K562 (cell line): ENCODE results near the gene NELFA. TPM values are rescaled to one million over a fixed set of nuclear protein-coding genes. Genes with fewer than 3 reads are reported as not detected.
A peak's percentile ranks its signal among the peaks of the same experiment; 100 is the strongest.
"Not testable (repeated sequence)": the region's sequence is repeated elsewhere in the genome, so short reads cannot be mapped to it uniquely, and the experiment has no call there.

Source experiments
- BRD9 ChIP-seq: fragments of 450-650 bp; IDR thresholded peaks from 2 replicates; pipeline ENCODE4 v1.6.1; 2018; ENCODE audit warnings: low read depth; ENCODE audit not compliant: partially characterized antibody
- CBFA2T2 ChIP-seq: fragments of 450-650 bp; conservative IDR thresholded peaks from 2 replicates; pipeline ENCODE4 v1.6.1; 2017; ENCODE audit warnings: mild to moderate bottlenecking
- CBFA2T3 ChIP-seq: fragments of 450-650 bp; IDR thresholded peaks from 2 replicates; pipeline ENCODE4 v1.6.1; 2017
- LCOR ChIP-seq: sonication (generic); formaldehyde crosslinking; IDR thresholded peaks from 2 replicates; pipeline ENCODE4 v1.8.0; 2022; ENCODE audit warnings: mild to moderate bottlenecking, missing genetic modification reagents
- NR4A1 ChIP-seq, 2 experiments: fragments of 250-450 bp in 1 of 2; fragments of 450-650 bp in 1 of 2; sonication (Bioruptor Pico) in 1 of 2; IDR thresholded peaks; 2 replicates each; pipeline versions ENCODE4 v1.4.0 to v1.6.1; 2016 to 2020; ENCODE audit warnings: mild to moderate bottlenecking in 2 of 2, missing compliant biosample characterization in 1 of 2, missing genetic modification characterization in 1 of 2, moderate library complexity in 1 of 2
- RAD21 ChIP-seq, 2 experiments: fragments of 250-450 bp in 1 of 2; fragments of 450-650 bp in 1 of 2; sonication (Bioruptor Pico) in 1 of 2; formaldehyde crosslinking in 1 of 2; IDR thresholded peaks in 1 of 2; conservative IDR thresholded peaks in 1 of 2; 2 replicates each; pipeline versions ENCODE4 v1.4.0 to v1.8.0; 2020 to 2022; ENCODE audit warnings: mild to moderate bottlenecking in 2 of 2, moderate library complexity in 1 of 2
- ZNF766 ChIP-seq: fragments of 200-800 bp; sonication (Bioruptor generic); conservative IDR thresholded peaks from 2 replicates; pipeline ENCODE4 v1.6.1; 2016; ENCODE audit warnings: missing genetic modification characterization, missing compliant biosample characterization
- polyA plus RNA-seq, 8 experiments: library from polyadenylated mRNA; depleted of rRNA in 4 of 8; stranded (reverse) in 5 of 8; unstranded in 3 of 8; fragments of >200 nt; fragmentation: Nextera tagmentation in 2 of 8; fragmentation: Illumina TruSeq in 1 of 8; extraction: Ambion mirVana in 2 of 8; extraction: Trizol in 1 of 8; gene quantifications; 2 replicates each; pipeline versions ENCODE4 v1.2.1 to v1.2.3, GENCODE V29; 2011 to 2014; ENCODE audit warnings: inconsistent platforms in 1 of 8, missing spikeins in 1 of 8
- total RNA-seq, 7 experiments: library from RNA; depleted of rRNA in 6 of 7; stranded (reverse); fragments of >200 nt in 6 of 7; fragmentation: Illumina TruSeq in 2 of 7; extraction: Trizol in 2 of 7; gene quantifications; 2 replicates each; pipeline versions ENCODE4 v1.2.1 to v1.2.3, GENCODE V29; 2011 to 2021; ENCODE audit warnings: low replicate concordance in 1 of 7
- TF ChIP-seq, protein P1 (sequence below): sonication (generic); formaldehyde crosslinking; IDR thresholded peaks from 2 replicates; pipeline ENCODE4 v1.8.0; 2023; ENCODE audit warnings: mild to moderate bottlenecking, missing genetic modification reagents
- TF ChIP-seq, protein P2 (sequence below): fragments of 450-650 bp; IDR thresholded peaks from 2 replicates; pipeline ENCODE4 v1.6.1; 2018; ENCODE audit not compliant: partially characterized antibody
- TF ChIP-seq, protein P3 (sequence below): sonication (generic); formaldehyde crosslinking; IDR thresholded peaks from 2 replicates; pipeline ENCODE4 v1.8.0; 2022; ENCODE audit warnings: missing genetic modification reagents, mild to moderate bottlenecking, moderate library complexity, borderline replicate concordance
- TF ChIP-seq, protein P4 (sequence below): sonication (generic); formaldehyde crosslinking; IDR thresholded peaks from 2 replicates; pipeline ENCODE4 v1.9.0; 2022; ENCODE audit warnings: mild to moderate bottlenecking, missing genetic modification reagents
- TF ChIP-seq, protein P5 (sequence below): fragments of 450-650 bp; IDR thresholded peaks from 2 replicates; pipeline ENCODE4 v1.6.1; 2017; ENCODE audit warnings: antibody characterized with exemption, mild to moderate bottlenecking

NELFA gene
- total and polyA plus RNA-seq, 9 of the 15 experiments (the other 6 are each of a cell fraction or from before 2014, with no cell fraction given), result 0.76 to 59.6 (median 14.8) TPM

DNA sequence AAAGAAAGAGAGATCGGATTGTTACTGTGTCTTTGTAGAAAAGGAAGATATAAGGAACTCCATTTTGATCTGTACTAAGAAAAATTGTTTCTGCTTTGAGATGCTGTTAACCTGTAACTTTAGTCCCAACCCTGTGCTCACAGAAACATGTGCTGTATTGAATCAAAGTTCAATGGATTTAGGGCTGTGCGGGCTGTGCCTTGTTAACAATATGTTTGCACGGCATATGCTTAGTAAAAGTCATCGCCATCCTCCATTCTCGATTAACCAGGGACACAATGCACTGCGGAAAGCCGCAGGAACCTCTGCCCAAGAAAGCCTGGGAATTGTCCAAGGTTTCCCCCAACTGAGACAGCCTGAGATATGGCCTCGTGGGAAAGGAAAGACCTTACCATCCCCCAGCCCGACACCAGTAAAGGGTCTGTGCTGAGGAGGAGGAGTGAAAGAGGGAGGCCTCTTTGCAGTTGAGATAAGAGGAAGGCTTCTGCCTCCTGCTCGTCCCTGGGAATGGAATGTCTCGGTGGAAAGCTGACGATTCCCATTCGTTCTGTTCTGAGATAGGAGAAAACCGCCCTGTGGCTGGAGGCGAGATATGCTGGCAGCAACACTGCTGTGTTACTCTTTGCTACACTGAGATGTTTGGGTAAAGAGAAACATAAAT is 12.7 kb upstream of the NELFA start (continued):
- TF ChIP-seq, protein P1, sequence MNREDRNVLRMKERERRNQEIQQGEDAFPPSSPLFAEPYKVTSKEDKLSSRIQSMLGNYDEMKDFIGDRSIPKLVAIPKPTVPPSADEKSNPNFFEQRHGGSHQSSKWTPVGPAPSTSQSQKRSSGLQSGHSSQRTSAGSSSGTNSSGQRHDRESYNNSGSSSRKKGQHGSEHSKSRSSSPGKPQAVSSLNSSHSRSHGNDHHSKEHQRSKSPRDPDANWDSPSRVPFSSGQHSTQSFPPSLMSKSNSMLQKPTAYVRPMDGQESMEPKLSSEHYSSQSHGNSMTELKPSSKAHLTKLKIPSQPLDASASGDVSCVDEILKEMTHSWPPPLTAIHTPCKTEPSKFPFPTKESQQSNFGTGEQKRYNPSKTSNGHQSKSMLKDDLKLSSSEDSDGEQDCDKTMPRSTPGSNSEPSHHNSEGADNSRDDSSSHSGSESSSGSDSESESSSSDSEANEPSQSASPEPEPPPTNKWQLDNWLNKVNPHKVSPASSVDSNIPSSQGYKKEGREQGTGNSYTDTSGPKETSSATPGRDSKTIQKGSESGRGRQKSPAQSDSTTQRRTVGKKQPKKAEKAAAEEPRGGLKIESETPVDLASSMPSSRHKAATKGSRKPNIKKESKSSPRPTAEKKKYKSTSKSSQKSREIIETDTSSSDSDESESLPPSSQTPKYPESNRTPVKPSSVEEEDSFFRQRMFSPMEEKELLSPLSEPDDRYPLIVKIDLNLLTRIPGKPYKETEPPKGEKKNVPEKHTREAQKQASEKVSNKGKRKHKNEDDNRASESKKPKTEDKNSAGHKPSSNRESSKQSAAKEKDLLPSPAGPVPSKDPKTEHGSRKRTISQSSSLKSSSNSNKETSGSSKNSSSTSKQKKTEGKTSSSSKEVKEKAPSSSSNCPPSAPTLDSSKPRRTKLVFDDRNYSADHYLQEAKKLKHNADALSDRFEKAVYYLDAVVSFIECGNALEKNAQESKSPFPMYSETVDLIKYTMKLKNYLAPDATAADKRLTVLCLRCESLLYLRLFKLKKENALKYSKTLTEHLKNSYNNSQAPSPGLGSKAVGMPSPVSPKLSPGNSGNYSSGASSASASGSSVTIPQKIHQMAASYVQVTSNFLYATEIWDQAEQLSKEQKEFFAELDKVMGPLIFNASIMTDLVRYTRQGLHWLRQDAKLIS (CRISPR knock-in tag), result peak; percentile 51; the same call in 1 of the 2 replicates
- TF ChIP-seq, protein P2, sequence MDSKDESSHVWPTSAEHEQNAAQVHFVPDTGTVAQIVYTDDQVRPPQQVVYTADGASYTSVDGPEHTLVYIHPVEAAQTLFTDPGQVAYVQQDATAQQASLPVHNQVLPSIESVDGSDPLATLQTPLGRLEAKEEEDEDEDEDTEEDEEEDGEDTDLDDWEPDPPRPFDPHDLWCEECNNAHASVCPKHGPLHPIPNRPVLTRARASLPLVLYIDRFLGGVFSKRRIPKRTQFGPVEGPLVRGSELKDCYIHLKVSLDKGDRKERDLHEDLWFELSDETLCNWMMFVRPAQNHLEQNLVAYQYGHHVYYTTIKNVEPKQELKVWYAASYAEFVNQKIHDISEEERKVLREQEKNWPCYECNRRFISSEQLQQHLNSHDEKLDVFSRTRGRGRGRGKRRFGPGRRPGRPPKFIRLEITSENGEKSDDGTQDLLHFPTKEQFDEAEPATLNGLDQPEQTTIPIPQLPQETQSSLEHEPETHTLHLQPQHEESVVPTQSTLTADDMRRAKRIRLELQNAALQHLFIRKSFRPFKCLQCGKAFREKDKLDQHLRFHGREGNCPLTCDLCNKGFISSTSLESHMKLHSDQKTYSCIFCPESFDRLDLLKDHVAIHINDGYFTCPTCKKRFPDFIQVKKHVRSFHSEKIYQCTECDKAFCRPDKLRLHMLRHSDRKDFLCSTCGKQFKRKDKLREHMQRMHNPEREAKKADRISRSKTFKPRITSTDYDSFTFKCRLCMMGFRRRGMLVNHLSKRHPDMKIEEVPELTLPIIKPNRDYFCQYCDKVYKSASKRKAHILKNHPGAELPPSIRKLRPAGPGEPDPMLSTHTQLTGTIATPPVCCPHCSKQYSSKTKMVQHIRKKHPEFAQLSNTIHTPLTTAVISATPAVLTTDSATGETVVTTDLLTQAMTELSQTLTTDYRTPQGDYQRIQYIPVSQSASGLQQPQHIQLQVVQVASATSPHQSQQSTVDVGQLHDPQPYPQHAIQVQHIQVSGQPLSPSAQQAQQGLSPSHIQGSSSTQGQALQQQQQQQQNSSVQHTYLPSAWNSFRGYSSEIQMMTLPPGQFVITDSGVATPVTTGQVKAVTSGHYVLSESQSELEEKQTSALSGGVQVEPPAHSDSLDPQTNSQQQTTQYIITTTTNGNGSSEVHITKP, result peak; percentile 66
- peak; percentile 43; the same call in 1 of the 2 replicates for TF ChIP-seq CBFA2T3
- not testable (repeated sequence) for TF ChIP-seq NR4A1 (CRISPR knock-in tag; IDR thresholded peaks at IDR 0.05)
- TF ChIP-seq NR4A1 (tag; IDR thresholded peaks at IDR 0.05), result 0 out of 2 replicates have a peak, but pooled peaks have one; percentile 41
- peak; percentile 14 for TF ChIP-seq BRD9
- TF ChIP-seq, protein P3, sequence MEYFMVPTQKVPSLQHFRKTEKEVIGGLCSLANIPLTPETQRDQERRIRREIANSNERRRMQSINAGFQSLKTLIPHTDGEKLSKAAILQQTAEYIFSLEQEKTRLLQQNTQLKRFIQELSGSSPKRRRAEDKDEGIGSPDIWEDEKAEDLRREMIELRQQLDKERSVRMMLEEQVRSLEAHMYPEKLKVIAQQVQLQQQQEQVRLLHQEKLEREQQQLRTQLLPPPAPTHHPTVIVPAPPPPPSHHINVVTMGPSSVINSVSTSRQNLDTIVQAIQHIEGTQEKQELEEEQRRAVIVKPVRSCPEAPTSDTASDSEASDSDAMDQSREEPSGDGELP, result peak; percentile 47; the same call in 1 of the 2 replicates
- peak in 1 of 2 experiments; percentile 10; a peak in 1 of 4 replicates for TF ChIP-seq RAD21 (CRISPR knock-in tag; conservative IDR thresholded peaks at IDR 0.05 in 1 of 2, IDR thresholded peaks at IDR 0.05 in 1 of 2)
- TF ChIP-seq, protein P4, sequence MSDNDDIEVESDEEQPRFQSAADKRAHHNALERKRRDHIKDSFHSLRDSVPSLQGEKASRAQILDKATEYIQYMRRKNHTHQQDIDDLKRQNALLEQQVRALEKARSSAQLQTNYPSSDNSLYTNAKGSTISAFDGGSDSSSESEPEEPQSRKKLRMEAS (CRISPR knock-in tag), result peak; percentile 45; the same call in 1 of the 2 replicates
- 0 out of 2 replicates have a peak, but pooled peaks have one; percentile 29 for TF ChIP-seq LCOR (CRISPR knock-in tag)
- peak; percentile 50; the same call in 1 of the 2 replicates for TF ChIP-seq ZNF766 (CRISPR knock-in tag)
- TF ChIP-seq, protein P5, sequence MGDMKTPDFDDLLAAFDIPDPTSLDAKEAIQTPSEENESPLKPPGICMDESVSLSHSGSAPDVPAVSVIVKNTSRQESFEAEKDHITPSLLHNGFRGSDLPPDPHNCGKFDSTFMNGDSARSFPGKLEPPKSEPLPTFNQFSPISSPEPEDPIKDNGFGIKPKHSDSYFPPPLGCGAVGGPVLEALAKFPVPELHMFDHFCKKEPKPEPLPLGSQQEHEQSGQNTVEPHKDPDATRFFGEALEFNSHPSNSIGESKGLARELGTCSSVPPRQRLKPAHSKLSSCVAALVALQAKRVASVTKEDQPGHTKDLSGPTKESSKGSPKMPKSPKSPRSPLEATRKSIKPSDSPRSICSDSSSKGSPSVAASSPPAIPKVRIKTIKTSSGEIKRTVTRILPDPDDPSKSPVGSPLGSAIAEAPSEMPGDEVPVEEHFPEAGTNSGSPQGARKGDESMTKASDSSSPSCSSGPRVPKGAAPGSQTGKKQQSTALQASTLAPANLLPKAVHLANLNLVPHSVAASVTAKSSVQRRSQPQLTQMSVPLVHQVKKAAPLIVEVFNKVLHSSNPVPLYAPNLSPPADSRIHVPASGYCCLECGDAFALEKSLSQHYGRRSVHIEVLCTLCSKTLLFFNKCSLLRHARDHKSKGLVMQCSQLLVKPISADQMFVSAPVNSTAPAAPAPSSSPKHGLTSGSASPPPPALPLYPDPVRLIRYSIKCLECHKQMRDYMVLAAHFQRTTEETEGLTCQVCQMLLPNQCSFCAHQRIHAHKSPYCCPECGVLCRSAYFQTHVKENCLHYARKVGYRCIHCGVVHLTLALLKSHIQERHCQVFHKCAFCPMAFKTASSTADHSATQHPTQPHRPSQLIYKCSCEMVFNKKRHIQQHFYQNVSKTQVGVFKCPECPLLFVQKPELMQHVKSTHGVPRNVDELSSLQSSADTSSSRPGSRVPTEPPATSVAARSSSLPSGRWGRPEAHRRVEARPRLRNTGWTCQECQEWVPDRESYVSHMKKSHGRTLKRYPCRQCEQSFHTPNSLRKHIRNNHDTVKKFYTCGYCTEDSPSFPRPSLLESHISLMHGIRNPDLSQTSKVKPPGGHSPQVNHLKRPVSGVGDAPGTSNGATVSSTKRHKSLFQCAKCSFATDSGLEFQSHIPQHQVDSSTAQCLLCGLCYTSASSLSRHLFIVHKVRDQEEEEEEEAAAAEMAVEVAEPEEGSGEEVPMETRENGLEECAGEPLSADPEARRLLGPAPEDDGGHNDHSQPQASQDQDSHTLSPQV, result peak; percentile 45; the same call in 1 of the 2 replicates
- TF ChIP-seq CBFA2T2, result peak; percentile 26; the same call in 1 of the 2 replicates
